HCT116 (cell line): ENCODE measurements around the gene BOLL. TPM values are rescaled to one million over a fixed set of nuclear protein-coding genes. Genes with fewer than 3 reads are reported as not detected.

Source experiments
- ATAC-seq: fragments of 200-7000 bp; cut with Tn5 transposase; 2 replicates; pipeline ENCODE4 v1.9.1; 2020; ENCODE audit warnings: mild to moderate bottlenecking, moderate library complexity
- BruUV-seq: library from RNA; stranded (reverse); fragments of 400-500 nt; replicated peaks from 2 replicates; lab custom pipeline; 2021; lab: Mats Ljungman, UMichigan
- CTCF ChIA-PET: fragments of 300-600 bp; sonication (Branson Sonifier 250); formaldehyde crosslinking; loops from one replicate; lab custom pipeline; 2021; ENCODE audit warnings: antibody characterized with exemption; lab: Charles Lee
- POLR2A ChIA-PET: fragments of 300-600, 350-600 bp; sonication (Branson Sonifier 250); formaldehyde crosslinking; loops from one replicate; lab custom pipeline; 2021; ENCODE audit warnings: antibody characterized with exemption; lab: Charles Lee
- RAD21 ChIA-PET, 2 experiments: fragments of 300-600 bp; sonication (Branson Sonifier 250); formaldehyde crosslinking; loops; one replicate each; lab custom pipeline; 2023; ENCODE audit warnings: low total read pairs in 2 of 2; ENCODE audit not compliant: uncharacterized antibody in 2 of 2, unreplicated experiment in 2 of 2, low non-redundant PET in 1 of 2; lab: Charles Lee
- DNase-seq: peaks from one replicate; pipeline ENCODE4 v3.0.0-alpha.2; 2010; ENCODE audit warnings: low read depth, low spot score
- H2AFZ ChIP-seq: fragments of 200-600 bp; shearing (Covaris generic), sonication (generic); 2 replicates; pipeline ENCODE4 v1.6.1; 2017; ENCODE audit warnings: low read depth, mixed run types, mixed read lengths, antibody characterized with exemption, low read length; ENCODE audit not compliant: poor library complexity, severe bottlenecking
- H3K27ac ChIP-seq: 2 replicates; pipeline ENCODE4 v1.5.1; 2012; ENCODE audit warnings: low read depth, low read length
- H3K27me3 ChIP-seq: fragments of 200-600 bp; sonication (generic); 2 replicates; pipeline ENCODE4 v1.6.1; 2016; ENCODE audit warnings: mixed run types, low read length, mixed read lengths; ENCODE audit not compliant: insufficient read depth
- H3K36me3 ChIP-seq, 2 experiments: fragments of 200-500 bp in 1 of 2; fragments of 200-600 bp in 1 of 2; sonication (Bioruptor generic) in 1 of 2; sonication (generic) in 1 of 2; 2 replicates each; pipeline versions ENCODE4 v1.5.1 to v1.6.1; 2014 to 2016; ENCODE audit warnings: low read length in 2 of 2, inconsistent platforms in 1 of 2, mixed read lengths in 1 of 2, mixed run types in 1 of 2; ENCODE audit not compliant: insufficient read depth in 2 of 2, control insufficient read depth in 1 of 2
- H3K4me1 ChIP-seq, 2 experiments: fragments of 200-600 bp in 1 of 2; sonication (generic) in 1 of 2; 2 replicates each; pipeline versions ENCODE4 v1.5.1 to v1.6.1; 2012 to 2017; ENCODE audit warnings: low read length in 2 of 2, inconsistent platforms in 1 of 2, mild to moderate bottlenecking in 1 of 2, mixed read lengths in 1 of 2, mixed run types in 1 of 2, moderate library complexity in 1 of 2; ENCODE audit not compliant: insufficient read depth in 2 of 2, control insufficient read depth in 1 of 2
- H3K4me2 ChIP-seq: fragments of 200-600 bp; sonication (generic); 2 replicates; pipeline ENCODE4 v1.6.1; 2017; ENCODE audit warnings: mixed run types, low read length, mixed read lengths
- H3K4me3 ChIP-seq, 2 experiments: fragments of 200-600 bp in 1 of 2; sonication (generic) in 1 of 2; replicated peaks in 1 of 2; 2 replicates each; pipeline ENCODE4 v1.5.1; 2011 to 2016; ENCODE audit warnings: low read length in 2 of 2, control low read depth in 1 of 2, low read depth in 1 of 2, mild to moderate bottlenecking in 1 of 2, mixed read lengths in 1 of 2, mixed run types in 1 of 2
- H3K79me2 ChIP-seq: fragments of 200-600 bp; sonication (generic); 2 replicates; pipeline ENCODE4 v1.6.1; 2017; ENCODE audit warnings: mild to moderate bottlenecking, mixed run types, low read length, moderate library complexity, mixed read lengths; ENCODE audit not compliant: insufficient read depth
- H3K9ac ChIP-seq: fragments of 200-600 bp; sonication (generic); 2 replicates; pipeline ENCODE4 v1.6.1; 2016; ENCODE audit warnings: low read length, mixed read lengths
- H3K9me2 ChIP-seq: fragments of 200-600 bp; sonication (generic), shearing (Covaris generic); 2 replicates; pipeline ENCODE4 v1.6.1; 2017; ENCODE audit warnings: mixed run types, mild to moderate bottlenecking, moderate library complexity; ENCODE audit not compliant: insufficient read depth
- H3K9me3 ChIP-seq, 2 experiments: fragments of 200-500 bp in 1 of 2; fragments of 200-600 bp in 1 of 2; sonication (Bioruptor generic) in 1 of 2; sonication (generic) in 1 of 2; 2 replicates each; pipeline ENCODE4 v1.6.1; 2014 to 2017; ENCODE audit warnings: low read length in 2 of 2, mixed read lengths in 2 of 2, inconsistent platforms in 1 of 2, low read depth in 1 of 2, mild to moderate bottlenecking in 1 of 2, mixed run types in 1 of 2, moderate library complexity in 1 of 2; ENCODE audit not compliant: control insufficient read depth in 1 of 2, insufficient read depth in 1 of 2
- H4K20me1 ChIP-seq: fragments of 200-600 bp; sonication (generic), shearing (Covaris generic); 2 replicates; pipeline ENCODE4 v1.6.1; 2017; ENCODE audit warnings: mixed run types, mild to moderate bottlenecking, moderate library complexity; ENCODE audit not compliant: insufficient read depth
- CBX3 ChIP-seq: IDR thresholded peaks from 2 replicates; pipeline ENCODE4 v1.6.1; 2012; ENCODE audit warnings: low read depth
- CEBPB ChIP-seq: IDR thresholded peaks from 2 replicates; pipeline ENCODE4 v1.6.1; 2012; ENCODE audit warnings: low read depth
- EGR1 ChIP-seq: IDR thresholded peaks from 2 replicates; pipeline ENCODE4 v1.6.1; 2012; ENCODE audit warnings: low read depth
- EZH2 ChIP-seq: fragments of 200-600 bp; sonication (generic); IDR thresholded peaks from 2 replicates; pipeline ENCODE4 v1.6.1; 2017; ENCODE audit warnings: antibody characterized with exemption, mixed run types
- EZH2phosphoT487 ChIP-seq: fragments of 200-600 bp; IDR thresholded peaks from 2 replicates; pipeline ENCODE4 v1.6.1; 2018; ENCODE audit warnings: antibody characterized with exemption, borderline replicate concordance
- FOSL1 ChIP-seq: IDR thresholded peaks from 2 replicates; pipeline ENCODE4 v1.6.1; 2012; ENCODE audit warnings: low read depth
- JUND ChIP-seq: IDR thresholded peaks from 2 replicates; pipeline ENCODE4 v1.6.1; 2012
- POLR2AphosphoS5 ChIP-seq: IDR thresholded peaks from 2 replicates; pipeline ENCODE4 v1.6.1; 2011; ENCODE audit warnings: mild to moderate bottlenecking, low read depth, low read length, moderate library complexity
- RAD21 ChIP-seq: IDR thresholded peaks from 2 replicates; pipeline ENCODE4 v1.6.1; 2012; ENCODE audit warnings: low read depth, mild to moderate bottlenecking
- SIN3A ChIP-seq: IDR thresholded peaks from 2 replicates; pipeline ENCODE4 v1.6.1; 2012; ENCODE audit warnings: low read depth
- SP1 ChIP-seq: IDR thresholded peaks from 2 replicates; pipeline ENCODE4 v1.6.1; 2012; ENCODE audit warnings: low read depth
- TCF7L2 ChIP-seq: IDR thresholded peaks from 2 replicates; pipeline ENCODE4 v1.7.0; 2011; ENCODE audit warnings: borderline replicate concordance, inconsistent platforms; ENCODE audit not compliant: insufficient read depth, insufficient read length; ENCODE audit errors: extremely low read depth
- YY1 ChIP-seq: IDR thresholded peaks from 2 replicates; pipeline ENCODE4 v1.6.1; 2011; ENCODE audit warnings: low read length, low read depth, moderate library complexity, mild to moderate bottlenecking; ENCODE audit not compliant: insufficient replicate concordance; ENCODE audit errors: extremely low read depth
- ZFX ChIP-seq: fragments of 450-650 bp; IDR thresholded peaks from 2 replicates; pipeline ENCODE4 v1.6.1; 2017
- ZNF274 ChIP-seq: fragments of 200-500 bp; sonication (Bioruptor generic); IDR thresholded peaks from 2 replicates; pipeline ENCODE4 v1.6.1; 2014; ENCODE audit warnings: mild to moderate bottlenecking, low read depth, low read length, inconsistent platforms
- intact Hi-C: fragments of 100-400 bp; cut with micrococcal nuclease; formaldehyde crosslinking; loops from 2 replicates; pipeline ENCODE4 v1.10.0; 2022
- total RNA-seq: library from RNA; stranded (reverse); gene quantifications from one replicate; pipeline ENCODE4 v1.2.1, GENCODE V29; 2021; ENCODE audit not compliant: unreplicated experiment
- TF ChIP-seq, protein P1 (sequence below), 3 experiments: fragments of 200-600 bp in 1 of 3; sonication (generic) in 1 of 3; IDR thresholded peaks in 2 of 3; conservative IDR thresholded peaks in 1 of 3; 2 replicates each; pipeline ENCODE4 v1.5.1; 2012 to 2017; ENCODE audit warnings: low read depth in 2 of 3, low read length in 2 of 3, antibody characterized with exemption in 1 of 3, borderline replicate concordance in 1 of 3, control low read depth in 1 of 3, mild to moderate bottlenecking in 1 of 3, mixed read lengths in 1 of 3, mixed run types in 1 of 3, moderate library complexity in 1 of 3; ENCODE audit not compliant: insufficient read depth in 1 of 3
- TF ChIP-seq, protein P2 (sequence below): IDR thresholded peaks from 2 replicates; pipeline ENCODE4 v1.6.1; 2011; ENCODE audit warnings: mild to moderate bottlenecking, low read length, moderate library complexity; ENCODE audit not compliant: insufficient replicate concordance; ENCODE audit errors: extremely low read depth
- TF ChIP-seq, protein P3 (sequence below): IDR thresholded peaks from 2 replicates; pipeline ENCODE4 v1.6.1; 2012

The BOLL gene
- total RNA-seq, 1 experiment from 2014 or later: not detected

DNA sequence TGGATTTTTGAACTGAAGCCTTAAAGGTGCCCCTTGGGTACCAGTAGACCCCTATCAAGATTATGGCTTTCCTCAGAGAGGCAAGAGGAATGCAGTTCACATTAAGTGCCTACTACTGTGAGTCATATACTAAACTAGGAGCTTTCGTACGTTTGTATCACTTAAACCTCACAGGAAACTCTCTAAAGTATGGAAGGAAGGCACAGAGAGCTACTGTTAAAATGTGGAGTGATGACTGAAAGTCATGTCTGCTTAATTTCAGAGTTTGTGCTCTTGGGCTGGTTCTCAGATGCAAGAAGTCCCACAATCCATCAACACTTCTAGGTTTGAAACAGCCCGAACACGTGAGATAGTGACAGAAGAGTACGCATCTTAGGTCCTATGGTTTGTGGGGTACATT lies 23.9 kb upstream of the BOLL start (continued):
- TF ChIP-seq, protein P1, sequence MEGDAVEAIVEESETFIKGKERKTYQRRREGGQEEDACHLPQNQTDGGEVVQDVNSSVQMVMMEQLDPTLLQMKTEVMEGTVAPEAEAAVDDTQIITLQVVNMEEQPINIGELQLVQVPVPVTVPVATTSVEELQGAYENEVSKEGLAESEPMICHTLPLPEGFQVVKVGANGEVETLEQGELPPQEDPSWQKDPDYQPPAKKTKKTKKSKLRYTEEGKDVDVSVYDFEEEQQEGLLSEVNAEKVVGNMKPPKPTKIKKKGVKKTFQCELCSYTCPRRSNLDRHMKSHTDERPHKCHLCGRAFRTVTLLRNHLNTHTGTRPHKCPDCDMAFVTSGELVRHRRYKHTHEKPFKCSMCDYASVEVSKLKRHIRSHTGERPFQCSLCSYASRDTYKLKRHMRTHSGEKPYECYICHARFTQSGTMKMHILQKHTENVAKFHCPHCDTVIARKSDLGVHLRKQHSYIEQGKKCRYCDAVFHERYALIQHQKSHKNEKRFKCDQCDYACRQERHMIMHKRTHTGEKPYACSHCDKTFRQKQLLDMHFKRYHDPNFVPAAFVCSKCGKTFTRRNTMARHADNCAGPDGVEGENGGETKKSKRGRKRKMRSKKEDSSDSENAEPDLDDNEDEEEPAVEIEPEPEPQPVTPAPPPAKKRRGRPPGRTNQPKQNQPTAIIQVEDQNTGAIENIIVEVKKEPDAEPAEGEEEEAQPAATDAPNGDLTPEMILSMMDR (IDR thresholded peaks at IDR 0.05 in 2 of 3, conservative IDR thresholded peaks at IDR 0.05 in 1 of 3; ENCODE audit: borderline replicate concordance in 1 of 3, insufficient read depth in 1 of 3, low read depth in 2 of 3, low read length in 2 of 3): no peak
- no peak for TF ChIP-seq CEBPB
- no peak for TF ChIP-seq FOSL1
- no peak for TF ChIP-seq YY1
- TF ChIP-seq ZFX: no peak
- TF ChIP-seq JUND: no peak

DNA sequence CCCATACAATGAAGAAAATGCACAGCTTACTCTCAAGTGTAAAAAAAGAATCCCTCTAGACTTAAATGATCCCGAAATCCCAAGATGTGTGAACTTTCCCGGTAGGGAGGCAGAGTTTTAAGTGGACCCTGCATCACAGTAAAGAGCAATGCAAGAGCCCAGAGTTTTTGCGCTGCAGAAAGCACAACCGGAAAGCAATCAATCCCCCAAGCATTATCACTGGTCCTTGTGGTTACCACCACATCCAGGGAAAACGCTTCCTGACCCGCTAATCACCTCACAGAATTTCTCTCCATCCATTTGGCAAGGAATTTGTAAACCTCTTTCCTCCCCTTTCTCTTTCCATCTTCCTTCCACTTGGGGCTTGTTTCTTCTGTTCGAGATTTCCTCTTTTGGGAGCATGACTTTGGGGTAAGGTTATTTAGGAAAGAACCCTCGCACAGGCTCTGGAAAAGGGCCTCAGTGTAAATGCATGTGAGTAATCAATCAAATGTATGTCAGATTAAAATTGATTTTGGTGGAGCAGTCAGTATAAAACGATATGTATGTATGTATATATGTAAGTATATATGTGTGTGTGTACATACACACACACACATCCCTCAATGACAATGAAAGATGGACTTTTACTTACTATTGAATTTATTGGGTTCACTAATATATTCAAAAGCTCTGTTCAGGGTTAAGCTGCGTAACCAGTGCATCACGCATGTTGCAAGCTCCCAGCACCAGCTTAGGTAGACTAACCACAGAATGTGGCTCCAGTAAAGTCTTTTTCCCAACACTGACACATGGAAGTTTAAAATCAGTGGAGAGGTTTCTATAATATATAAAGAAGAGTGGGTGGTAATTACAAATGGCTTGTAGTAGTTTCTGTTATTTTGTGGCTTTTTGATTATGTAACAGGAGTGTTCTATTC lies 20.9 kb upstream of the BOLL start:
- ChIA-PET POLR2A (no interaction called here), RAD21 (no interaction called here), CTCF (no interaction called here)
- Histone ChIP-seq H3K4me3 (no peak overlapping the region), H3K27me3 (peaks cover 32% of the 10 kb centered on the region; the same call in 1 of the 2 replicates), H3K4me2 (no peak overlapping the region), H3K27ac (no peak overlapping the region), H3K79me2 (no peaks in the 10 kb centered on the region), H3K9ac (no peak overlapping the region), H3K9me2 (no peaks in the 10 kb centered on the region), H3K9me3 (no peaks in the 10 kb centered on the region), H2AFZ (no peak overlapping the region), H3K36me3 (no peaks in the 10 kb centered on the region), H3K4me1 (peaks cover 0 to 5% of the 10 kb centered on the region in 2 experiments; a peak in 1 of 4 replicates), H4K20me1 (no peaks in the 10 kb centered on the region)
- BruUV-seq: no TSS peak
- intact Hi-C loops: no loop called here
- ATAC-seq (no peak), DNase-seq (no peak)
- TF ChIP-seq, protein P2, sequence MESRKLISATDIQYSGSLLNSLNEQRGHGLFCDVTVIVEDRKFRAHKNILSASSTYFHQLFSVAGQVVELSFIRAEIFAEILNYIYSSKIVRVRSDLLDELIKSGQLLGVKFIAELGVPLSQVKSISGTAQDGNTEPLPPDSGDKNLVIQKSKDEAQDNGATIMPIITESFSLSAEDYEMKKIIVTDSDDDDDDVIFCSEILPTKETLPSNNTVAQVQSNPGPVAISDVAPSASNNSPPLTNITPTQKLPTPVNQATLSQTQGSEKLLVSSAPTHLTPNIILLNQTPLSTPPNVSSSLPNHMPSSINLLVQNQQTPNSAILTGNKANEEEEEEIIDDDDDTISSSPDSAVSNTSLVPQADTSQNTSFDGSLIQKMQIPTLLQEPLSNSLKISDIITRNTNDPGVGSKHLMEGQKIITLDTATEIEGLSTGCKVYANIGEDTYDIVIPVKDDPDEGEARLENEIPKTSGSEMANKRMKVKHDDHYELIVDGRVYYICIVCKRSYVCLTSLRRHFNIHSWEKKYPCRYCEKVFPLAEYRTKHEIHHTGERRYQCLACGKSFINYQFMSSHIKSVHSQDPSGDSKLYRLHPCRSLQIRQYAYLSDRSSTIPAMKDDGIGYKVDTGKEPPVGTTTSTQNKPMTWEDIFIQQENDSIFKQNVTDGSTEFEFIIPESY: no peak
- TF ChIP-seq RAD21: no peak
- no peak for TF ChIP-seq EGR1
- no peak for TF ChIP-seq TCF7L2
- no peak for TF ChIP-seq EZH2
- TF ChIP-seq YY1: no peak
- no peak for TF ChIP-seq ZNF274
- TF ChIP-seq CBX3: no peak
- no peak for TF ChIP-seq CEBPB
- TF ChIP-seq POLR2AphosphoS5: no peak
- TF ChIP-seq, protein P3, sequence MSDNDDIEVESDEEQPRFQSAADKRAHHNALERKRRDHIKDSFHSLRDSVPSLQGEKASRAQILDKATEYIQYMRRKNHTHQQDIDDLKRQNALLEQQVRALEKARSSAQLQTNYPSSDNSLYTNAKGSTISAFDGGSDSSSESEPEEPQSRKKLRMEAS: no peak
- TF ChIP-seq EZH2phosphoT487: no peak
- no peak for TF ChIP-seq SIN3A
- no peak for TF ChIP-seq SP1
